B cell (primary cell): Measurements from ENCODE around the gene STXBP6. TPM values are rescaled to one million over a fixed set of nuclear protein-coding genes. Genes with fewer than 3 reads are reported as not detected.

ENCODE experiments used
- ATAC-seq: fragments of 200-7000 bp; cut with Tn5 transposase; one replicate; pipeline ENCODE4 v1.10.0; 2021; ENCODE audit warnings: low read depth, mild to moderate bottlenecking, moderate number of reproducible peaks, moderate library complexity
- CTCF ChIA-PET: fragments of 350-600 bp; sonication (Branson Sonifier 250); formaldehyde crosslinking; loops from one replicate; lab custom pipeline; 2021; ENCODE audit warnings: antibody characterized with exemption, inconsistent platforms; lab: Charles Lee
- POLR2A ChIA-PET: fragments of 350-600 bp; sonication (Branson Sonifier 250); formaldehyde crosslinking; loops from one replicate; lab custom pipeline; 2021; ENCODE audit warnings: antibody characterized with exemption; lab: Charles Lee
- DNase-seq: peaks from one replicate; pipeline ENCODE4 v3.0.0; 2013
- H2AFZ ChIP-seq: 2 replicates; pipeline ENCODE4 v1.6.1; 2012; ENCODE audit warnings: mild to moderate bottlenecking, low read depth, low read length; ENCODE audit not compliant: insufficient read depth, poor library complexity, severe bottlenecking
- H3K27ac ChIP-seq, 2 donors: 1 replicate in 1 of 2; 2 replicates in 1 of 2; pipeline ENCODE4 v1.5.1; 2012 to 2013; ENCODE audit warnings: low read length in 2 of 2, mild to moderate bottlenecking in 2 of 2, moderate library complexity in 1 of 2
- H3K27me3 ChIP-seq, 4 experiments: fragments of 200-600 bp in 1 of 4; sonication (generic) in 1 of 4; replicated peaks in 1 of 4; 1 replicate in 2 of 4; 2 replicates in 2 of 4; pipeline versions ENCODE4 v1.6.1 to v1.7.0; 2013 to 2016; ENCODE audit warnings: low read length in 3 of 4, mild to moderate bottlenecking in 2 of 4, mixed read lengths in 1 of 4, moderate library complexity in 1 of 4; ENCODE audit not compliant: insufficient read depth in 4 of 4, control insufficient read depth in 3 of 4; ENCODE audit errors: control extremely low read depth in 1 of 4
- H3K36me3 ChIP-seq, 2 experiments: replicated peaks in 1 of 2; 1 replicate in 1 of 2; 2 replicates in 1 of 2; pipeline versions ENCODE4 v1.6.1 to v1.7.1; 2013; ENCODE audit warnings: low read length in 1 of 2; ENCODE audit not compliant: insufficient read depth in 2 of 2, control insufficient read depth in 1 of 2; ENCODE audit errors: control extremely low read depth in 1 of 2, extremely low read depth in 1 of 2
- H3K4me1 ChIP-seq, 2 donors: fragments of 200-600 bp in 1 of 2; sonication (generic) in 1 of 2; 1 replicate in 1 of 2; 2 replicates in 1 of 2; pipeline versions ENCODE4 v1.5.1 to v1.6.1; 2013 to 2017; ENCODE audit warnings: low read length in 2 of 2; ENCODE audit not compliant: control insufficient read depth in 2 of 2, insufficient read depth in 2 of 2
- H3K4me2 ChIP-seq: replicated peaks from 2 replicates; pipeline ENCODE3; 2012; ENCODE audit warnings: mild to moderate bottlenecking, low read depth, low read length; ENCODE audit not compliant: poor library complexity, severe bottlenecking
- H3K4me3 ChIP-seq, 5 experiments: fragments of 200-600 bp in 1 of 5; sonication (generic) in 1 of 5; 1 replicate in 3 of 5; 2 replicates in 2 of 5; pipeline versions ENCODE4 v1.5.1 to v1.7.0; 2011 to 2016; ENCODE audit warnings: low read length in 4 of 5, mild to moderate bottlenecking in 4 of 5, low read depth in 2 of 5, control low read depth in 1 of 5, moderate library complexity in 1 of 5; ENCODE audit not compliant: insufficient read depth in 1 of 5; ENCODE audit errors: control extremely low read depth in 1 of 5, extremely low read depth in 1 of 5
- H3K79me2 ChIP-seq: fragments of 200-600 bp; sonication (generic); one replicate; pipeline ENCODE4 v1.6.0; 2016; ENCODE audit warnings: low read length; ENCODE audit not compliant: control insufficient read depth, insufficient read depth
- H3K9ac ChIP-seq: fragments of 200-600 bp; sonication (generic); 2 replicates; pipeline ENCODE4 v1.6.1; 2017; ENCODE audit warnings: mild to moderate bottlenecking, low read length, moderate library complexity
- H3K9me3 ChIP-seq, 3 donors: one replicate each; pipeline versions ENCODE4 v1.6.1 to v1.7.1; 2013; ENCODE audit warnings: low read length in 2 of 3; ENCODE audit not compliant: control insufficient read depth in 2 of 3, insufficient read depth in 1 of 3; ENCODE audit errors: control extremely low read depth in 1 of 3
- H4K20me1 ChIP-seq: 2 replicates; pipeline ENCODE4 v1.6.0; 2012; ENCODE audit warnings: mild to moderate bottlenecking, low read length; ENCODE audit not compliant: insufficient read depth, control insufficient read depth, poor library complexity, severe bottlenecking
- H3K27ac Mint-ChIP-seq: one replicate; pipeline ENCODE4 v1.8.0; 2021; ENCODE audit warnings: mixed read lengths
- H3K27me3 Mint-ChIP-seq: one replicate; pipeline ENCODE4 v1.8.0; 2021; ENCODE audit warnings: mixed read lengths
- H3K4me1 Mint-ChIP-seq: one replicate; pipeline ENCODE4 v1.8.0; 2021; ENCODE audit warnings: mixed read lengths
- H3K4me3 Mint-ChIP-seq: one replicate; pipeline ENCODE4 v1.8.0; 2021; ENCODE audit warnings: mixed read lengths
- H3K9me3 Mint-ChIP-seq: one replicate; pipeline ENCODE4 v1.8.0; 2022; ENCODE audit warnings: mixed read lengths; ENCODE audit not compliant: insufficient read depth
- EZH2 ChIP-seq: IDR thresholded peaks from 2 replicates; pipeline ENCODE4 v1.6.1; 2012; ENCODE audit warnings: borderline replicate concordance, low read depth, mild to moderate bottlenecking, moderate library complexity, low read length; ENCODE audit not compliant: insufficient read depth, poor library complexity, severe bottlenecking
- WGBS: methylation state at CpG from one replicate; pipeline ENCODE4 v1.1.5; 2013; ENCODE audit warnings: missing lambda C conversion rate; ENCODE audit not compliant: insufficient coverage; 5-methylcytosine and 5-hydroxymethylcytosine counted together
- intact Hi-C: fragments of 100-400 bp; cut with micrococcal nuclease; formaldehyde crosslinking; loops from one replicate; pipeline ENCODE4 v1.10.0; 2022
- polyA plus RNA-seq: library from polyadenylated mRNA; depleted of rRNA; stranded (reverse); fragments of >200 nt; gene quantifications from 2 replicates; pipeline ENCODE4 v1.2.3, GENCODE V29; 2012
- total RNA-seq, 2 donors: library from RNA; stranded (reverse); fragments of 120-200 nt in 1 of 2; gene quantifications; 1 replicate in 1 of 2; 2 replicates in 1 of 2; pipeline versions ENCODE4 v1.2.3 to v1.2.4, GENCODE V29; 2013 to 2022
- TF ChIP-seq, protein P1 (sequence below): fragments of 200-600 bp; IDR thresholded peaks from one replicate; pipeline ENCODE4 v1.8.0; 2022; ENCODE audit warnings: antibody characterized with exemption, mild to moderate bottlenecking

STXBP6 gene
- total and polyA plus RNA-seq, 2 donors (not counting 1 experiment from before 2014, with no cell fraction given): 0.01 TPM; not detected in 1

GRCh38 chr14:24975393-24975792 is 74.6 kb downstream of the STXBP6 start:
- Histone ChIP-seq H3K4me2 (no peak overlapping the region), H3K27me3 (no peaks in the 10 kb centered on the region), H3K36me3 (no peaks in the 10 kb centered on the region), H3K9ac (no peak overlapping the region), H3K27ac (no peak overlapping the region), H2AFZ (no peak overlapping the region), H3K79me2 (no peaks in the 10 kb centered on the region), H3K4me1 (no peaks in the 10 kb centered on the region), H4K20me1 (no peaks in the 10 kb centered on the region), H3K9me3 (no peaks in the 10 kb centered on the region), H3K4me3 (no peak overlapping the region)
- Mint-ChIP-seq H3K4me3 (no peak overlapping the region), H3K27me3 (peaks cover 10% of the 10 kb centered on the region), H3K9me3 (peaks cover 3% of the 10 kb centered on the region), H3K4me1 (no peaks in the 10 kb centered on the region), H3K27ac (no peak overlapping the region)
- TF ChIP-seq, protein P1, sequence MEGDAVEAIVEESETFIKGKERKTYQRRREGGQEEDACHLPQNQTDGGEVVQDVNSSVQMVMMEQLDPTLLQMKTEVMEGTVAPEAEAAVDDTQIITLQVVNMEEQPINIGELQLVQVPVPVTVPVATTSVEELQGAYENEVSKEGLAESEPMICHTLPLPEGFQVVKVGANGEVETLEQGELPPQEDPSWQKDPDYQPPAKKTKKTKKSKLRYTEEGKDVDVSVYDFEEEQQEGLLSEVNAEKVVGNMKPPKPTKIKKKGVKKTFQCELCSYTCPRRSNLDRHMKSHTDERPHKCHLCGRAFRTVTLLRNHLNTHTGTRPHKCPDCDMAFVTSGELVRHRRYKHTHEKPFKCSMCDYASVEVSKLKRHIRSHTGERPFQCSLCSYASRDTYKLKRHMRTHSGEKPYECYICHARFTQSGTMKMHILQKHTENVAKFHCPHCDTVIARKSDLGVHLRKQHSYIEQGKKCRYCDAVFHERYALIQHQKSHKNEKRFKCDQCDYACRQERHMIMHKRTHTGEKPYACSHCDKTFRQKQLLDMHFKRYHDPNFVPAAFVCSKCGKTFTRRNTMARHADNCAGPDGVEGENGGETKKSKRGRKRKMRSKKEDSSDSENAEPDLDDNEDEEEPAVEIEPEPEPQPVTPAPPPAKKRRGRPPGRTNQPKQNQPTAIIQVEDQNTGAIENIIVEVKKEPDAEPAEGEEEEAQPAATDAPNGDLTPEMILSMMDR: no peak
- TF ChIP-seq EZH2: no peak
- no peak for DNase-seq
- 80% methylated on average over 1 of the region's 2 CpGs for WGBS
- ChIA-PET POLR2A (no interaction called here), CTCF (no interaction called here)
- ATAC-seq: no peak
- intact Hi-C loops: no loop called here

GRCh38 chr14:24974591-24975374 is 75.2 kb downstream of the STXBP6 start:
- 100% methylated on average over 1 of the region's 2 CpGs for WGBS
- no peak overlapping the region for H3K9ac ChIP-seq
- H3K27me3 ChIP-seq: no peaks in the 10 kb centered on the region
- Mint-ChIP-seq H3K4me3 (no peak overlapping the region), H3K27me3 (peaks cover 10% of the 10 kb centered on the region), H3K4me1 (no peaks in the 10 kb centered on the region), H3K27ac (no peak overlapping the region), H3K9me3 (peaks cover 3% of the 10 kb centered on the region)
- H4K20me1 ChIP-seq: no peaks in the 10 kb centered on the region
- H3K79me2 ChIP-seq: no peaks in the 10 kb centered on the region
- CTCF ChIA-PET: no interaction called here
- no peaks in the 10 kb centered on the region for H3K4me1 ChIP-seq
- no peaks in the 10 kb centered on the region for H3K36me3 ChIP-seq
- TF ChIP-seq EZH2: no peak
- TF ChIP-seq, protein P1: no peak
- no peak for DNase-seq
- H3K9me3 ChIP-seq: no peaks in the 10 kb centered on the region
- no peak overlapping the region for H3K27ac ChIP-seq
- H2AFZ ChIP-seq: no peak overlapping the region
- ATAC-seq: no peak
- intact Hi-C loops: no loop called here
- no peak overlapping the region for H3K4me3 ChIP-seq
- POLR2A ChIA-PET: no interaction called here
- H3K4me2 ChIP-seq: no peak overlapping the region
